HCEC 1CT (cell line): ENCODE measurements around the gene PPP3CA.
"Not testable (repeated sequence)": the region's sequence is repeated elsewhere in the genome, so short reads cannot be mapped to it uniquely, and the experiment has no call there.

Source experiments
- DNase-seq: peaks from one replicate; pipeline ENCODE4 v3.0.0-alpha.2; 2017

PPP3CA gene

DNA sequence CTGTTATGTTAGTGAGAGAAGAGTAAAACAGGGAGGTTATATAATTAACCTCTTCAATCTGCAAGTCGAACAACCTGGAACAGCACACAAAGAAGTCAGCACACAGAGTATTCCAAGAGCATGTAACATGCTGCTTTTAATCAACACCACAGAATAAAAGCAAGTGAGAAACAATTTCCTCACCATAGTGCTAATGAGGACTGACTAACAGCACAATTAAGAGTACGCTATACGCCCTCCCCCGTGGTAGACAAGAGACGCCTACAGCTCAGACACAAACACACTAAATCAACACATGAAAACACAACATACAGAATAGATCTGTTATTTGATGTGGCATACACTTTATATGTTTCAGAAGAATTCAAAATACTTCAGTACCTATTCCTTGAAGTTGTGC is 103.0 kb downstream of the PPP3CA start:
- no peak for DNase-seq

GRCh38 chr4:101242441-101242840 is 104.9 kb downstream of the PPP3CA start:
- DNase-seq = no peak

DNA sequence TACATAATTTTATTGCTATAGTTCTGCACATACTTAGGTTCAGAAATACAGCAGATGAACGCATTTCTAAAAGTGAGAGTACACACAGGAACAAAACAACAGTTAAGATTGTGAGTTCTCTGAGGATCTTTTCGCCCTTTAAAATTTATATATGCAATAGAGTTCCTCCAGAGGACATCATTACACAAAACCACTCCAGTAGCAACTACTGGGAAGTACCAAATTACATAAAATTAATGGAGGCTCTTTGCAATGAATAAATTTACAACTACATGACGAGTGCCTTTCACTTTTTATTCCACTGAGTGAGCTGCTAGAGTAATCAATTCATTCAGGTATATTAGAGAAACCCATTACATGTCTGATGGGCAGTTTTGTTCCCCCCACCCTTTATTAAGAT is 107.2 kb downstream of the PPP3CA start:
- no peak for DNase-seq

GRCh38 chr4:101239665-101240064 is 107.7 kb downstream of the PPP3CA start:
- DNase-seq = no peak

DNA sequence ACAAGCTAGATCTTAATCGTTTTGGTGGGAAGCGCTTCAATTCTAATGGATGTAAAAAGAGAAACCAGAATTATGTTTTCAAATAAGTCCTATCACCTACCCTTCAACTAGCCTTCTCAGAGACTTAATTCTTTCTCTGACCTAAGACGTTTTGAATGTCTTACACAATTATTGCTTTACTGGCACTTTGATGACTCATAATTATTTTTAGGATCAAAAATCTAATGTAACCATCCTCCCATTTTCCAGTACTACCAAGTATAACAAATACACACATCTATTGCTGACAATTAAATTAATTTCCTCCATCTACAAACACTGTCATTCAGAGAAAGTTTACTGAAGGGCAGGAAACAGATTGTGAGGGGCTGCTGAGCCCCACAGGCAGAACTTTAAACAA is 108.6 kb downstream of the PPP3CA start:
- DNase-seq = peak; percentile 60

GRCh38 chr4:101237773-101238172 is 109.6 kb downstream of the PPP3CA start:
- DNase-seq = no peak

- no peak for DNase-seq
Observed at GRCh38 chr4:101236097-101236496, 111.2 kb downstream of the PPP3CA start.

- DNase-seq = not testable (repeated sequence)
Observed at GRCh38 chr4:101234141-101234540, 113.2 kb downstream of the PPP3CA start.

DNA sequence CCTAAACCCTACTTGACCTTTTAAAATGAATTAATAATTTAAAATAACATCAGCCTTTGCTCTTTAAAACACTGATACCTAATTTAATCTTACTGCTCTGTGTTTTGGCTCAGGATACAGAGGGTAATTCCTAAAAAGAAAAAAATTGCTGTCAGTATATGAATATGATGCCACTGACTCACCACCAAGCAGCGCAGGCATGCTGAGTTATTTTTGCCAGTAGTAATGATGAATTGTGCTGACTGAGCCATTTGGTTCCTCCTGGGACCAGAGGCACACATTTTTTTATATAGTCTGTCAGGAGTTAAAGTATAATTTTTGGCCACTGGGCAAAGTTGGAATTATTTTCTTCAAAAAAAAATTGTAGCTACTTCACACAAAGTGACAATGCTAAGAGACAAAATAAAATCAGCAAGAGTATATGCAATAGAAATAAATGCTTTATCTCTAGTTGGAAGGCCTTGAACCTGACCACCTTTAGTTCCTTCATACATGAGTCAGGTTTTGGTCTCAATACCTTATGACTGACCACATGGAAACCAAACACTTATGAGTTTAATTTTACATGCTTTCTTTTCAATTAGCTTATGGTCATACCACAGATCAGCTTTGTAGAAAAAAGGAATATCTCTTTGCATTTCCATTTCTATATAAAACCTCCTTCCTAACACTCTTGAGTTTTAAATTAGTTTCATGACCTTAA is 115.1 kb downstream of the PPP3CA start:
- peak; percentile 82 for DNase-seq

GRCh38 chr4:101230801-101231426 is 116.4 kb downstream of the PPP3CA start:
- peak; percentile 6 for DNase-seq

DNA sequence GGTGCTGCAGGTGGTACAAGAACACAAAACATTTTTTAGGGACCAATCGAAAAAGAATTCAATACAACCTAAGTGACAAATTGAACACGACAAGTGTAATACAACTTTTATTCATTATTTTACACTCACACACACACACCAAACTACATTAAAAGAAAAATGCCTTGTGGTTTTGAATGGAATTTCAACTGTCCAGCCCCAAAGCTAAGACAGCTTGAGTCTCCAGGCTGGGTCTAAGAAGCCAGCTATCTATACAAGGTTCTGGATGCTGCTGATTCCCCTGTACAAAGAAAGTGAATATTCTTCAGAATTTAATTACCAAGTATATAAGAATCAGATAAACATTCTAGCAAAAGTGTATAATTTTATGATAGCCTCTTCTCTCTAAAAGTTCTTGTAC is 118.2 kb downstream of the PPP3CA start:
- DNase-seq = no peak

DNA sequence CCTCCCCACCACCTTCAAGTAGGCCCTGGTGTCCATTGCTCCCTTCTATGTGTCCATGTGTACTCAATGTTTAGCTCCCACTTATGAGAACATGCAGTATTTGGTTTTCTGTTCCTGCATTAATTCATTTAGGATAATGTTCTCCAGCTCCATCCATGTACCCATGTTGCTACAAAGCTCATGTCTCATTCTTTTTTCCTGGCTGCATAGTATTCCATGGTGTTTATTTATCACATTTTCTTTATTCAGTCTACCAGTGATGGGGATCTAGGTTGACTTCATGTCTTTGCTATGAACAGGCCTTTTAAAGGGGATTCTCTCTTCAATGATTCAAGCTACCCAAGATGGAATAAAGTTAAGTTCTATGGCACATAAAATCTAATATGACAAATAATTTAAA is 119.6 kb downstream of the PPP3CA start:
- no peak for DNase-seq

GRCh38 chr4:101224358-101225218 is 122.7 kb downstream of the PPP3CA start:
- DNase-seq = no peak

- no peak for DNase-seq
Observed at GRCh38 chr4:101222156-101222845, 125.0 kb downstream of the PPP3CA start.

- no peak for DNase-seq
Observed at GRCh38 chr4:101221294-101221693, 126.0 kb downstream of the PPP3CA start.

DNA sequence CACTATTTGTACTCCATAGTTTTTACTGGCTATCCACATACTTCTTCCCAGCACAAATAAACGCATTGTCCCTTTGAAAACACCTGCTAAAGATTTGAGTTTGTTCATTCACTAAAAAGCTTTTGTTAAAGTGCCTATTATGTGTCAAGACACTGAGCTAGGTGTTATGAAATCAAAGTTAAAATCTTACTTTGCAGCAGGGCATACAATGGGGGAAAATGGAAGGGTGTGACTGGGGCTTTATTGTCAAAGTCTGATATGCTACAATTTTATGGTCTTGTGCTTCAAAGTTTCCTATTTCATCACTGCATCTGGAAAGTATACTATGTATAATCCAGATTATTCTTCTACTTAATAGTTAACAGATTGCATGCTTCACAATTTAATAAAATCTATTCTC is 128.4 kb downstream of the PPP3CA start:
- no peak for DNase-seq

GRCh38 chr4:101218346-101218745 is 129.0 kb downstream of the PPP3CA start:
- DNase-seq = peak; percentile 23

GRCh38 chr4:101217353-101218031 is 129.8 kb downstream of the PPP3CA start:
- DNase-seq = peak; percentile 48

DNA sequence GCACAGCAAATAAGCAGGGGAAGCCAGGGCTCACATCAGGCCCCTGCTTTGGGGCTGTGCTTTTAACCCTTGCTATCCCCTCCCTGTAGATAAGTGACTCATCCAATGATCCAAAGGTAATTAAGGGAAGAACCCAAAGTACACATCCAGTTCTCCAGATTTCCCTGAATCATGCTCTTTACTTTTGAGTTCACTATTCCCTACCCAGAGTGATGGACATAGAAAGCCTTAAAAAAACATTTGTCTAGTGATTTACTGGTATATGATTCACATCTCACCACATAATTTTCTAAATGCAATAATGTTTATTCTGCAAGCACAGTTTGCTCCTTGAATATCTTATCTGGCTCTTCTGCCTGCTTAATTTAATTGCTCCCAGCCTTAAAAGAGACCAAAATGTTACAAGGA is 136.2 kb downstream of the PPP3CA start:
- DNase-seq = peak; percentile 47

DNA sequence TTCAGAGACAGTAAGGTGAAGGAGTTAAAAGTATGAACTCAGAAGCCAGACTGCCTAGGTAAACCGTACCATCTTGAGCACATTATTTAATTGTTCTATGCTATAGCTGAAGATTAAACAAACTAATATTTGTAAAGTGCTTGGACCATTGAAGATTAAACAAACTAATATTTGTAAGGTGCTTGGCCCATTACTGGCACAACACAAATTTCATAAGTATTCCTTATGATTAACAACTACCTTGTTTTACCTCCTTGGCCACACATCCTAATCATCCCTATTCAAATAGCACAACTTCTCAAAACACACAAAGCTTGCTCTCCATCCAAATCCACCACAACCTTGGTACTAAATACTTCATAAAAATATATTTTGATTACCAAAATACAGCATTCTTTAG is 137.0 kb downstream of the PPP3CA start:
- DNase-seq = no peak

DNA sequence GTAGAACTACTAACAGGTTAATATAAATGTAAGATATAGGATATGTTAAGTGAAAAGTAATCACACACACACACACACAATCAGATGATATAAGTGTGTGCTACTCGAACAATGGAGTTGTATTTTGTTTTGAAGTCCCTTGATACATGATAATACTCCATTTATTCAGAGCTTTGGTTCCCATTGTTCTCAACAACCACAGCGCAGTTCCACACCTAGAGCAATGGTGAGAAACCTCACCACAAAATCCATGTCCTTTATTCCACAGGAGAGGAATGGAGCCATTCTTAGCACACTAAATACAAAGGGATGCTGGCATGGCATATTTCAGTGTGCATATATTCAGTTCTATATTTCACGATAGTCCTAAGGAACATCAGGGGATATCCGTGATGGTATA is 139.2 kb downstream of the PPP3CA start:
- DNase-seq = no peak

DNA sequence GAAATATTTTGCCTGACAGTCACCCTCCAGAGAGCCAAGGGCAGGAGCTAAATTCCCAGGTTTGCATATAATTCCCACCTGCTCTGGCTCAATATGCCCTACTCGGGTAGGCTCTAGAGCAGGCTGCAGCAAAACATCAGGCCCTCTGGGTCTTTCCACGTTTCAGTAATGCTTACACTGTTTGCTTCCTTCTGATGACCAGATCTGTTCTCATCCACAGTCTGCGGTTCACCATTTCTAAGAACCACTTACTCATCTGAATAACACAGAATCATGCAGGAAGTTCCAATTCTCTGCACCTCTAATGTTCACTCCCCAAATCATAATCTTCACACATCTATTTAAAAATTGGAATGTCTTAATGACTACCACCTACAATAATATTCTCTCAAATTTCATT is 141.4 kb downstream of the PPP3CA start:
- DNase-seq = peak; percentile 64

DNA sequence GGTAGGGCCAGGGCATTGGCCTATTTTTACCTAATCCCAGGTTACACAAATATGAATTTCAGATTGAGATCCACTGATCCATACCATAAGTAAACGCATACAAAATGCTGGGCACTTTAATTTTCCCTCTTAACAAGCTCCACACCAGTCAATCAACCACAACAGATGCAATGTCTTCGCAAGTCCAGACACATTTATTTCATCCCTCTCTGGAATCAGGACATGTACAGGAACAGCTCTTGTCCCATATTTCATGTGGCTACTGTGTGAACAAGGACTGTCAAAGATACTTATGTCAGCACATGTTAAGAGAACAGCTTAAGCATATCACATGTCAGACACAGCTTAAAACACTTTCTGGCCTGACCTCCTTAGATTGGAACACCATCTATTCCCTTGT is 145.9 kb downstream of the PPP3CA start:
- no peak for DNase-seq
